ENCODE data around the gene CTXND1.

The CTXND1 gene

DNA sequence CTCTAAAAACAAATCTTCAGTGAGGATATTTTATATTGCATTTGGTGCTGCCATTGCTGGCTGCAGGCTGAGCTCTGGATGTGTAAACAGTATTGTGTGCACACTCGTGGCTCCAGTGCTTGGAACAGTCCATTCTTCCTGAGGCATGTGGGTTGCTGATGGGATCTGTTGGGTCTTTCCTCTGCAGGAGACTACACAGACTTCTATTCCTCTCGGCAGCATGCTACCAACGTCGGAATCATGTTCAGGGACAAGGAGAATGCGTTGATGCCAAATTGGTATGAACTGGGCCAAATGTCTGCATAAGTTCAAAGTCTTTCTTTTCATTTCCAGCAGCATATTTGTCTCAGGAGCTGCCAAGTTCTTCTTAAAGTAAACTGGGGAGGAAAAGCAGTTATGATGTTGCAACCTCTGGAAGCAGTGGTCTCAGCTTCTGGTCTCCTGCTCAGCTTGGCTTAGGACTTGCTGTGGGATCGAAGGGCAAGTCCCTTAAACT, 89.9 kb downstream of the CTXND1 start:
- no peak for TF ChIP-seq EZH2phosphoT487 (IDR thresholded peaks at IDR 0.05; ENCODE audit: borderline replicate concordance)
- TF ChIP-seq, protein P1, sequence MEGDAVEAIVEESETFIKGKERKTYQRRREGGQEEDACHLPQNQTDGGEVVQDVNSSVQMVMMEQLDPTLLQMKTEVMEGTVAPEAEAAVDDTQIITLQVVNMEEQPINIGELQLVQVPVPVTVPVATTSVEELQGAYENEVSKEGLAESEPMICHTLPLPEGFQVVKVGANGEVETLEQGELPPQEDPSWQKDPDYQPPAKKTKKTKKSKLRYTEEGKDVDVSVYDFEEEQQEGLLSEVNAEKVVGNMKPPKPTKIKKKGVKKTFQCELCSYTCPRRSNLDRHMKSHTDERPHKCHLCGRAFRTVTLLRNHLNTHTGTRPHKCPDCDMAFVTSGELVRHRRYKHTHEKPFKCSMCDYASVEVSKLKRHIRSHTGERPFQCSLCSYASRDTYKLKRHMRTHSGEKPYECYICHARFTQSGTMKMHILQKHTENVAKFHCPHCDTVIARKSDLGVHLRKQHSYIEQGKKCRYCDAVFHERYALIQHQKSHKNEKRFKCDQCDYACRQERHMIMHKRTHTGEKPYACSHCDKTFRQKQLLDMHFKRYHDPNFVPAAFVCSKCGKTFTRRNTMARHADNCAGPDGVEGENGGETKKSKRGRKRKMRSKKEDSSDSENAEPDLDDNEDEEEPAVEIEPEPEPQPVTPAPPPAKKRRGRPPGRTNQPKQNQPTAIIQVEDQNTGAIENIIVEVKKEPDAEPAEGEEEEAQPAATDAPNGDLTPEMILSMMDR (conservative IDR thresholded peaks at IDR 0.05; ENCODE audit: low read length) = no peak
- H3K4me2 ChIP-seq (ENCODE audit: low read depth, low read length, poor library complexity, severe bottlenecking) = no peak overlapping the region

DNA sequence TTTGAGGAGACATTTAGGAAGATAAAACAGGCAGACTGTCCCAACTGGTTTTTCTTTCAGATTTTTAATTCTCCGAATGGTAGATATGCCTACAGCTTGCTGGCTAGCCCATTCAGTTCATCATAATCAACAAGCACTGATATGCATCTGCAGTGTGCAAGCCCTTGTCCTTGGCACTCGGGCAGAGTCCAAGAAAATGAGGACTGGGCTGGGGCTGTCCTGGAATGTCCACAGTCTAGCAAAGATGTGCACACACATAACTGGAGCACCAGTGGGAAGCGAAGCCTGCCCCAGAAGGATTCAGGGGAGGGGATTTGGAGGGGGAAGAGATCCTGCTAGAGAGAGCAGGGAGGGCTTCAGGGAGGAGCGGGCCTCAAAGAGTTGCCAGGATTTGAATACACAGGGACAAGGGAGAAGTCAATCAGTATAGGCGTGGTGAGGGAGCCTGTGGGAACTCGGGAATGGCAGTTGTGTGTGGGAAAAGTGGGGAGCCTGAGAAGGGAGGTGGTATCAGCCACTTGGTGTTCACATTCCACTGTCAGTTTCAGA, 90.5 kb downstream of the CTXND1 start:
- H3F3A ChIP-seq (ENCODE audit: low read depth) = no peaks in the 10 kb centered on the region
- no peaks in the 10 kb centered on the region for H3K9me3 ChIP-seq (ENCODE audit: insufficient read depth, low read depth, low read length)
- peak overlapping the region; percentile 80 for H3K4me2 ChIP-seq (ENCODE audit: low read depth, low read length, poor library complexity, severe bottlenecking)
- peak overlapping the region; percentile 59 for H3K4me3 ChIP-seq (ENCODE audit: low read length, poor library complexity, severe bottlenecking)
- peaks cover 50% of the 10 kb centered on the region for H3K4me1 ChIP-seq (ENCODE audit: insufficient read depth, low read length, poor library complexity, severe bottlenecking)
- H2AFZ ChIP-seq (ENCODE audit: low read length) = no peak overlapping the region
- H3K79me2 ChIP-seq (ENCODE audit: insufficient read depth, low read length) = no peaks in the 10 kb centered on the region
- TF ChIP-seq, protein P1 (conservative IDR thresholded peaks at IDR 0.05; ENCODE audit: low read length) = no peak
- TF ChIP-seq EZH2phosphoT487 (IDR thresholded peaks at IDR 0.05; ENCODE audit: borderline replicate concordance) = no peak
- no peaks in the 10 kb centered on the region for H3K9me2 ChIP-seq (replicated peaks; ENCODE audit: low read depth, low read length)
- H3K36me3 ChIP-seq (ENCODE audit: insufficient read depth, low read length) = 0 out of 2 replicates have a peak, but pooled peaks cover 10% of the 10 kb centered on the region
- no peaks in the 10 kb centered on the region for H4K20me1 ChIP-seq (ENCODE audit: insufficient read depth, low read length, poor library complexity, severe bottlenecking)
- peak overlapping the region; percentile 66 for H3K9ac ChIP-seq (ENCODE audit: low read depth, low read length, poor library complexity, severe bottlenecking)
- no peaks in the 10 kb centered on the region for H3K27me3 ChIP-seq (ENCODE audit: insufficient read depth, low read length, poor library complexity, severe bottlenecking)

More for the DNA sequence above, 89.9 kb downstream of the CTXND1 start:
- no peaks in the 10 kb centered on the region for H4K20me1 ChIP-seq (ENCODE audit: insufficient read depth, low read length, poor library complexity, severe bottlenecking)
- H3K4me3 ChIP-seq (ENCODE audit: low read length, poor library complexity, severe bottlenecking) = no peak overlapping the region
- no peaks in the 10 kb centered on the region for H3F3A ChIP-seq (ENCODE audit: low read depth)
- H3K36me3 ChIP-seq (ENCODE audit: insufficient read depth, low read length) = 0 out of 2 replicates have a peak, but pooled peaks cover 10% of the 10 kb centered on the region
- no peaks in the 10 kb centered on the region for H3K79me2 ChIP-seq (ENCODE audit: insufficient read depth, low read length)
- H3K27me3 ChIP-seq (ENCODE audit: insufficient read depth, low read length, poor library complexity, severe bottlenecking) = no peaks in the 10 kb centered on the region
- no peaks in the 10 kb centered on the region for H3K9me3 ChIP-seq (ENCODE audit: insufficient read depth, low read depth, low read length)
- peak overlapping the region; percentile 66 for H3K9ac ChIP-seq (ENCODE audit: low read depth, low read length, poor library complexity, severe bottlenecking)
- H3K4me1 ChIP-seq (ENCODE audit: insufficient read depth, low read length, poor library complexity, severe bottlenecking) = peaks cover 44% of the 10 kb centered on the region
- H3K9me2 ChIP-seq (replicated peaks; ENCODE audit: low read depth, low read length) = no peaks in the 10 kb centered on the region
- H2AFZ ChIP-seq (ENCODE audit: low read length) = no peak overlapping the region

DNA sequence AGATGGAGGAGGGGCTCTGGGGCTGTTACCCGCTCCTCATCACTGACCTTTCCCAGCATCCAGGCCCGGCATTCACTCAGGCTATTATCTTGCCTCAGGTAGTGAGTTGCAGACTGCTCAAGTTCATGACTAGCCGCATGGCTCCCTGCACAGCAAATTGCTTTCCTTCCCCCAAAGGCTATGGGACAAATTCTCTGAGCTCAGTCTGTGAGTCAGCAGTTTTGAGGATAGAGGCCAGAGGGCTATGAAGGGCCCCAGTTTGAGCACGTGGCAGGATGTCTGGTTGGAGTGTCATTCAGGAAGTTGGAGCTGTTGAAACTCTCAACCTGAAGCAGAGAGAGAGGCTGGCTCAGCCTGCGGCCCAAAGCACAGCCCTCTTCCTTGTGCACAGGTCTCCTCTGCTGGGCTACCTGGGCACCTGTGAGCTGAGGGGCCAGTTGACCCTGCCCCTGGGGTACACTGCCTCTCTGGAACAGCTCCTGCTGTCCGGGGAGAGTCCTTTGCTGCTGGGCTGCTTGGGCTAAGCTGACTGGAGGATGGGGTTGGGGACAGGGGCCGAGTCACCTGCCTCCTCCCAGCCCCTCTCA, 91.3 kb downstream of the CTXND1 start:
- Histone ChIP-seq H3K79me2 (ENCODE audit: insufficient read depth, low read length) (no peaks in the 10 kb centered on the region), H3K4me1 (ENCODE audit: insufficient read depth, low read length, poor library complexity, severe bottlenecking) (peaks cover 52% of the 10 kb centered on the region), H3K9me2 (replicated peaks; ENCODE audit: low read depth, low read length) (no peaks in the 10 kb centered on the region), H3K27me3 (ENCODE audit: insufficient read depth, low read length, poor library complexity, severe bottlenecking) (no peaks in the 10 kb centered on the region), H3K36me3 (ENCODE audit: insufficient read depth, low read length) (0 out of 2 replicates have a peak, but pooled peaks cover 10% of the 10 kb centered on the region), H4K20me1 (ENCODE audit: insufficient read depth, low read length, poor library complexity, severe bottlenecking) (no peaks in the 10 kb centered on the region), H3K4me2 (ENCODE audit: low read depth, low read length, poor library complexity, severe bottlenecking) (peak overlapping the region; percentile 80), H3K4me3 (ENCODE audit: low read length, poor library complexity, severe bottlenecking) (peak overlapping the region; percentile 59), H3K9ac (ENCODE audit: low read depth, low read length, poor library complexity, severe bottlenecking) (peak overlapping the region; percentile 66), H3K9me3 (ENCODE audit: insufficient read depth, low read depth, low read length) (no peaks in the 10 kb centered on the region), H3F3A (ENCODE audit: low read depth) (no peaks in the 10 kb centered on the region), H2AFZ (ENCODE audit: low read length) (peak overlapping the region; percentile 34; the same call in 1 of the 2 replicates)
- TF ChIP-seq EZH2phosphoT487 (IDR thresholded peaks at IDR 0.05; ENCODE audit: borderline replicate concordance) = no peak
- TF ChIP-seq, protein P1 (conservative IDR thresholded peaks at IDR 0.05; ENCODE audit: low read length) = no peak

All from Loucy (cell line).